ENCODE measurements around the gene P2RX7. TPM values are rescaled to one million over a fixed set of nuclear protein-coding genes. Genes with fewer than 3 reads are reported as not detected.
"Not testable (repeated sequence)": the region's sequence is repeated elsewhere in the genome, so short reads cannot be mapped to it uniquely, and the experiment has no call there.

Gene P2RX7
- total RNA-seq, 1 experiment from 2014 or later: not detected

GRCh38 chr12:121222847-121223246, 90.2 kb downstream of the P2RX7 start:
- Mint-ChIP-seq H3K36me3 (ENCODE audit: insufficient read depth, unreplicated experiment) (peaks cover 17% of the 10 kb centered on the region), H3K4me3 (ENCODE audit: low read depth, unreplicated experiment) (no peak overlapping the region), H3K27ac (ENCODE audit: unreplicated experiment) (no peak overlapping the region), H3K4me1 (ENCODE audit: low read depth, unreplicated experiment) (peaks cover 12% of the 10 kb centered on the region), H3K27me3 (ENCODE audit: unreplicated experiment) (no peaks in the 10 kb centered on the region), H3K9me3 (ENCODE audit: low read depth, unreplicated experiment) (no peaks in the 10 kb centered on the region)
- intact Hi-C loops (cut with micrococcal nuclease; ENCODE audit: unreplicated experiment): loop anchor here (2.0 kb wide), 1 partner anchor 162 kb away; no protein-coding TSS in a partner anchor
- BruUV-seq (replicated peaks): no TSS peak
- no peak for DNase-seq
- CTCF ChIA-PET: no interaction called here
- no peak for TF ChIP-seq CTCF (IDR thresholded peaks at IDR 0.05; ENCODE audit: unreplicated experiment)

GRCh38 chr12:121223292-121224285, 90.9 kb downstream of the P2RX7 start:
- Mint-ChIP-seq H3K27ac (ENCODE audit: unreplicated experiment) (no peak overlapping the region), H3K36me3 (ENCODE audit: insufficient read depth, unreplicated experiment) (peaks cover 17% of the 10 kb centered on the region), H3K4me3 (ENCODE audit: low read depth, unreplicated experiment) (no peak overlapping the region), H3K4me1 (ENCODE audit: low read depth, unreplicated experiment) (peaks cover 9% of the 10 kb centered on the region), H3K9me3 (ENCODE audit: low read depth, unreplicated experiment) (no peaks in the 10 kb centered on the region), H3K27me3 (ENCODE audit: unreplicated experiment) (no peaks in the 10 kb centered on the region)
- intact Hi-C loops (cut with micrococcal nuclease; ENCODE audit: unreplicated experiment): loop anchor here (2.0 kb wide), 1 partner anchor 163 kb away; no protein-coding TSS in a partner anchor
- peak; percentile 28 for TF ChIP-seq CTCF (IDR thresholded peaks at IDR 0.05; ENCODE audit: unreplicated experiment)
- CTCF ChIA-PET: interaction anchor here (1.4 kb wide), 1 partner anchor 9 kb away, joined by 4 read pairs; no protein-coding TSS in a partner anchor
- peak; percentile 40 for DNase-seq
- BruUV-seq (replicated peaks): no TSS peak

GRCh38 chr12:121224591-121224990, 91.9 kb downstream of the P2RX7 start:
- H3K36me3 Mint-ChIP-seq (ENCODE audit: insufficient read depth, unreplicated experiment): peaks cover 27% of the 10 kb centered on the region
- intact Hi-C loops (cut with micrococcal nuclease; ENCODE audit: unreplicated experiment): no loop called here
- no peaks in the 10 kb centered on the region for H3K27me3 Mint-ChIP-seq (ENCODE audit: unreplicated experiment)
- H3K27ac Mint-ChIP-seq (ENCODE audit: unreplicated experiment): no peak overlapping the region
- CTCF ChIA-PET: interaction anchor here (0.7 to 1.4 kb wide), 2 partner anchors 10 to 462 kb away, joined by 3 to 4 read pairs; no protein-coding TSS in a partner anchor
- H3K9me3 Mint-ChIP-seq (ENCODE audit: low read depth, unreplicated experiment): no peaks in the 10 kb centered on the region
- no TSS peak for BruUV-seq (replicated peaks)
- peaks cover 13% of the 10 kb centered on the region for H3K4me1 Mint-ChIP-seq (ENCODE audit: low read depth, unreplicated experiment)
- no peak for DNase-seq
- no peak overlapping the region for H3K4me3 Mint-ChIP-seq (ENCODE audit: low read depth, unreplicated experiment)
- TF ChIP-seq CTCF (IDR thresholded peaks at IDR 0.05; ENCODE audit: unreplicated experiment): no peak

- H3K4me3 Mint-ChIP-seq (ENCODE audit: low read depth, unreplicated experiment): no peak overlapping the region
- intact Hi-C loops (cut with micrococcal nuclease; ENCODE audit: unreplicated experiment): no loop called here
- no peak for TF ChIP-seq CTCF (IDR thresholded peaks at IDR 0.05; ENCODE audit: unreplicated experiment)
- no TSS peak for BruUV-seq (replicated peaks)
- no peaks in the 10 kb centered on the region for H3K9me3 Mint-ChIP-seq (ENCODE audit: low read depth, unreplicated experiment)
- H3K27ac Mint-ChIP-seq (ENCODE audit: unreplicated experiment): no peak overlapping the region
- peaks cover 19% of the 10 kb centered on the region for H3K4me1 Mint-ChIP-seq (ENCODE audit: low read depth, unreplicated experiment)
- no peak for DNase-seq
- no peaks in the 10 kb centered on the region for H3K27me3 Mint-ChIP-seq (ENCODE audit: unreplicated experiment)
- CTCF ChIA-PET: interaction anchor here (0.6 to 1.2 kb wide), 3 partner anchors 9 to 109 kb away, joined by 4 to 8 read pairs (median 4); no protein-coding TSS in a partner anchor
- peaks cover 37% of the 10 kb centered on the region for H3K36me3 Mint-ChIP-seq (ENCODE audit: insufficient read depth, unreplicated experiment)
Measured at GRCh38 chr12:121226399-121226798, 93.7 kb downstream of the P2RX7 start.

- Mint-ChIP-seq H3K4me1 (ENCODE audit: low read depth, unreplicated experiment) (peaks cover 19% of the 10 kb centered on the region), H3K27ac (ENCODE audit: unreplicated experiment) (peak overlapping the region; percentile 86), H3K36me3 (ENCODE audit: insufficient read depth, unreplicated experiment) (peaks cover 35% of the 10 kb centered on the region), H3K4me3 (ENCODE audit: low read depth, unreplicated experiment) (peak overlapping the region; percentile 16)
- H3K9me3 Mint-ChIP-seq (ENCODE audit: low read depth, unreplicated experiment); intact Hi-C loops (cut with micrococcal nuclease; ENCODE audit: unreplicated experiment); H3K27me3 Mint-ChIP-seq (ENCODE audit: unreplicated experiment); DNase-seq; BruUV-seq (replicated peaks): not testable (repeated sequence)
- CTCF ChIA-PET: interaction anchor here (0.6 to 1.2 kb wide), 5 partner anchors 10 to 590 kb away, joined by 3 to 8 read pairs (median 4); no protein-coding TSS in a partner anchor
Measured at GRCh38 chr12:121226871-121227270, 94.2 kb downstream of the P2RX7 start.

Data from Calu3 (cell line).